Endothelial cell of hepatic sinusoid (primary cell): ENCODE measurements around the gene SPOUT1.
"Not testable (repeated sequence)": the region's sequence is repeated elsewhere in the genome, so short reads cannot be mapped to it uniquely, and the experiment has no call there.

Source experiments
- in situ Hi-C: cut with HindIII; loops from 2 replicates; pipeline ENCODE4 v1.10.0; 2017; ENCODE audit warnings: low sequenced_read_pairs

SPOUT1 gene, protein sequence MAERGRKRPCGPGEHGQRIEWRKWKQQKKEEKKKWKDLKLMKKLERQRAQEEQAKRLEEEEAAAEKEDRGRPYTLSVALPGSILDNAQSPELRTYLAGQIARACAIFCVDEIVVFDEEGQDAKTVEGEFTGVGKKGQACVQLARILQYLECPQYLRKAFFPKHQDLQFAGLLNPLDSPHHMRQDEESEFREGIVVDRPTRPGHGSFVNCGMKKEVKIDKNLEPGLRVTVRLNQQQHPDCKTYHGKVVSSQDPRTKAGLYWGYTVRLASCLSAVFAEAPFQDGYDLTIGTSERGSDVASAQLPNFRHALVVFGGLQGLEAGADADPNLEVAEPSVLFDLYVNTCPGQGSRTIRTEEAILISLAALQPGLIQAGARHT

DNA sequence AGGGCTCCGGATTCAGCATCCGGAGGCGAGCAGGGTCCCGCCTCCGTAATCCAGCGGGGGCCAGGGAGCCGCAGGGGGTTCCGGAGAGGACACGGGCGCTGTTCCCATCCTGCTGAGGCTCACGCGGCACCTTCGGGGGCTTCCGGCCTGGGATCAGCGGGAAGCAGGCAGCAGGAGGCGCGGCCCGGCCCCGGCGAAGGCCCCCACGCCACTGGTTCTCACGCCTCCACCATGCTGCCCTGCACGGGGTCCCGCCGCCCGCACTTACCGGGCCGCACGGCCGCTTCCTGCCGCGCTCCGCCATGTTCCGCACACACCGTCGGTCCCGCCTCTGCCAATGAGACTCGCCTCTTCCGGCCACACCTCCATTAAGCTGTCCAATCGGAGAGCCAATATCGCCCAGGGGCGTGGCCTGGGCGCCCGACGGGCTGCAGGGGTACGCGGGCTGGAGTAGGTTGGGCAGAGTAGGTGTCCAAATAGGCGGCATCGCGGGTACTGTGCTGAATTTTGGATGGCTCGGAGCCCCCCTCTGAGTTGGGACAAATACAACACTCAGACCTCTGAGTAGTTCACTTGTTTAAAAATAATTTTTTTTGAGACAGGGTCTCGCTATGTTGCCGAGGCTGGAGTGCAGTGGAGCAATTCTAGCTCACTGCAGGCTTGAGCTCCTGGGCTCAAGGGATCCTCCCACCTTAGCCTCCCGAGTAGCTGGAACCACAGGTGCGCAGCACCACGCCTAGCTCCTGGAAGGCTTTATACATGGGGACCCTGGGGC lies at the start of gene SPOUT1:
Gene SPOUT1 (minus strand): TSS at position 318 of the 775 bp plus-strand sequence. CDS start 14 bp downstream, at position 304.
- in situ Hi-C loops: no loop called here

DNA sequence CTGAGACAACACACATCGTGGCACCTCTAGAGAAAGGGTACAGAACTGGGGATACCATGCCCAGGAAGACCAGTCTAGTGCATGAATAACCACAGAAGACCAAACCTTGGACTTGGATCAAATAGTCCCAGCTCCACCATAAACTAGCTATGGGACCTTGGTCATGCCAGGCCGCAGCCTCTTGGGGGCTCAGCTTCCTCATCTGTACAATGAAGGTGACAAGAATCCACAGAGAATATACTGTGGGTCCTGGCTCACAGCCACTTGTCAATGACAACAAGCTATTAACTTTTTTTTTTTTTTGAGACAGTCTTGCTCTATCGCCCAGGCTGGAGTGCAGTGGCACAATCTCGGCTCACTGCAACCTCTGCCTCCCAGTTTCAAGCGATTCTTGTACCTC lies 48.3 kb upstream of the SPOUT1 start:
- in situ Hi-C loops: no loop called here

DNA sequence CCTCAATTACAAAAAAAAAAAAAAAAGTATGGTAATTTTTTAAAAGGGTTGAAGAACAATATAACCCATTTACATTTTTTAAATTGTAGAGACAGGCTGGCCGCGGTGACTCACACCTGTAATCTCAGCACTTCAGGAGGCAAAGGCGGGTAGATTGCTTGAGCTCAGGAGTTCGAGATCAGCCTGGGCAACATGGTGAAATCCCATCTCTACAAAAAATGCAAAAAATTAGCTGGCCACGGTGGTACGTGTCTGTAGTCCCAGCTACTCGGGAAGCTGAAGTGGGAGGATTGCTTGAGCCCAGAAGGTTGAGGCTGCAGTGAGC lies 41.3 kb upstream of the SPOUT1 start:
- in situ Hi-C loops: not testable (repeated sequence)

DNA sequence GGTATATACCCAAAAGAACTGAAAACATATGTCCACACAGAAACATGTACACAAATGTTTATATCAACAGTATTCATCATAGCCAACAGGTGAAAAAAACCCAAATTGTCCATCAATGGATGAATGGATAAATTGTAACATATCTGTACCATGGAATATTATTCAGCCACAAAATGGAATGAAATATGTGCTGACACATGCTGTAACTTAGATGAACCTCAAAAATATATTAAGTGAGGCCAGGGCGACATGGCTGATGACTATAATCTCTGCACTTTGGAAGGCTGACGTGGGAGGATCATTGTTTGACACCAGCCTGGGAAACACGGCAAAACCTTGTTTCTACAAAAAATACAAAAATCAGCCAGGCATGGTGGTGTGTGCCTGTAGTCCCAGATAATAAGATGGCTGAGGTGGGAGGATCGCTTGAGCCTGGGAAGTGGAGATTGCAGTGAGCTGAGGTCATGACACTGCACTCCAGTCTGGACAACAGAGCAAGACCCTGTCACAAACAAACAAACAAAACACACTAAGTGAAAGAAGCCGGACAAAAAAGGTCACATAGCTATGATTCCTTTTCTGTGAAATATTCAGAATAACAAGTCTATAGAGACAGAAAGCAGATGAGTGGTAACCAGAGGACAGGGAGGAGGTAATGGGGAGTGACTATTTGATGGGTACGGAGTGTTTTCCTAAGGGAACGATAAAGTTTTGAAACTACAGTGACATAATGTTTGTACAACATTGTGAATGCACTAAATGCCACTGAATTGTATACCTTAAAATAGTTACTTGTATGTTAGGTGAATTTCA lies 40.7 kb upstream of the SPOUT1 start:
- in situ Hi-C loops: no loop called here

DNA sequence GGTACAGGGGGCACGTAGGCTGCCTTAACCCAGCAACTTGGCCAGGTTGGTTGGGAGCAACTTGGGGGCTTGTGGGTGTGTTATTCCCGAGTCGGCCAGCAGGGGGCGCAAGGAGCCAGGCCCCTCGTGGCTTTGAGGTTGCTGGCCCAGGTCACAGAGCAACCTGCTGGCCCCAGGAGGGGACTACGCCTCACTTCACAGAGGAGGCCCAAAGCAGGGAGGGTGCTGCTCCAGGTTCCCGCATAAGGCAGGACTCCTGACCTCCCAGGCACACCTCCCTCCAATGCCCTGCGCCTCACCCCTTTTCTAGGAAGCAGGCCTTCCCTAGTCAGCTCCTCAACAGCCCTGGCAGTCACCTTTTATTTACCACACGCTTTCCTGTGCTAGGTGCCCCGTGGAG lies 34.1 kb upstream of the SPOUT1 start:
- in situ Hi-C loops: loop anchor here (10.0 kb wide), 1 partner anchor 181 kb away; no protein-coding TSS in a partner anchor

DNA sequence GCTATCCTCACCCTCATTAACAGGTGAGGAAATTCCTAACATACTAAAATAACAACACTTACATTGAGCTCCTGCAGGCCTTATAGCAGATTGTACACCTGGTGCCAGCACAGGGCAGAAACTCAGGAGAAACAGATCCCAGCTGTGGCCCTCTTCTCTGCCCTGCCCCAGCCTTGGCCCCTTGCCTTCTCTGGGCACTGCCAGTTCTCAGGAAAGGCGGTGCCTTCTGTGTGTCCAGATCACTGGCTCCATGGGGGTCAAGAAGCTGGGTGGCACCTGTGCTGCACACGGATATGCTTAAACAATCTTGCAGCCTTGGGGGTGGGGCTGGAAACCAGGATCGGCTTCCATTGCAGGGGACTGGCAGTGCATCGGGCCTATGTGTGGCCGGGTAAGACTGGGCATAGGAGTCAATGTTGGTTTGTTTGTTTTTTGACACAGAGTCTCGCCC lies 32.8 kb upstream of the SPOUT1 start:
- in situ Hi-C loops: loop anchor here (10.0 kb wide), 1 partner anchor 182 kb away; no protein-coding TSS in a partner anchor

DNA sequence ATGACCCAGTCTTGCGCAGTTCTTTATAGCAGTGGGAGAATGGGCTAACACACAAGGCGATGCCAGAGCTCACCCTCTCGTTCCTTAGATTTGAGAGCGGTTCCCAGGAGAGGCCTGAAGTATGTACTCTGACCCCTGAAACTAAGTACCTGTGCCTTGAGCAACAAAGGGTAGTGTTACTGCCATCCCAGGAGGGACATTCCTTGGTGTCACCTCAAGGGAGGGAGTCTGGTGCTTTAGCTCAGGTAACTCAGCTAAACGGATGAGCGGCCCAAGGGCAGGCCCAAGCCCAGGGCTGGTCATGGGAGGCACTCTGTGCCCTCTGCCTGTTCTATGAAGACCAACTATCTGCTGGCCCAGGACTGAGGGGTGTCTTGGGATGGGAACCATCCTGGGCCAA lies 31.9 kb upstream of the SPOUT1 start:
- in situ Hi-C loops: loop anchor here (10.0 kb wide), 1 partner anchor 183 kb away; no protein-coding TSS in a partner anchor

DNA sequence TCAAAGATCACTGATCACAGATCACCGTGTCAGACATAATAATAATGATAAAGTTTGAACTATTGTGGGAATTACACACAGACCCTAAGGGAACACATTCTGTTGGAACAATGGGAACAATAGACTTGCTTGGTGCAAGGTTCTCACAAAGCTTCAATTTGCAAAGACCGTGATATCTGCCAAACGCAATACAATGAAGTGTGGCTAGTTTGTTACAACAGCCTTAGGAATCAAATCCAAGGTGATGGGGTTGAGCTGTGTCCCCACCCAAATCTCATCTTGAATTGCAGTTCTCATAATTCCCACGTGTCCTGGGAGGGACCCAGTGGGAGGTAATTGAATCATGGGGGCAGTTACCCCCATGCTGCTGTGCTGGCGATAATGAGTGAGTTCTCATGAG lies 31.3 kb upstream of the SPOUT1 start:
- in situ Hi-C loops: loop anchor here (10.0 kb wide), 1 partner anchor 184 kb away; no protein-coding TSS in a partner anchor

DNA sequence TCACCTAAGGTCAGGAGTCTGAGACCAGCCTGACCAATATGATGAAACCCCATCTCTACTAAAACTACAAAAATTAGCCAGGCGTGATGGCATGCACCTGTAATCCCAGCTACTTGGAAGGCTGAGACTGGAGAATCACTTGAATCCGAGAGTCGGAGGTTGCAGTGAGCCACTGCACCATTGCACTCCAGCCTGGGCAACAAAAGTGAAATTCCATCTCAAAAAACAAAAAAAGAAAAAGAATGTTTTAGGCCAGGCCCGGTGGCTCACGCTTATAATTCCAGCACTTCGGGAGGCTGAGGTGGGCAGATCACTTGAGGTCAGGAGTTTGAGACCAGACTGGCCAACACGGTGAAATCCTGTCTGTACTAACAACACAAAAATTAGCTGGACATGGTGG lies 28.9 kb upstream of the SPOUT1 start:
- in situ Hi-C loops: not testable (repeated sequence)

DNA sequence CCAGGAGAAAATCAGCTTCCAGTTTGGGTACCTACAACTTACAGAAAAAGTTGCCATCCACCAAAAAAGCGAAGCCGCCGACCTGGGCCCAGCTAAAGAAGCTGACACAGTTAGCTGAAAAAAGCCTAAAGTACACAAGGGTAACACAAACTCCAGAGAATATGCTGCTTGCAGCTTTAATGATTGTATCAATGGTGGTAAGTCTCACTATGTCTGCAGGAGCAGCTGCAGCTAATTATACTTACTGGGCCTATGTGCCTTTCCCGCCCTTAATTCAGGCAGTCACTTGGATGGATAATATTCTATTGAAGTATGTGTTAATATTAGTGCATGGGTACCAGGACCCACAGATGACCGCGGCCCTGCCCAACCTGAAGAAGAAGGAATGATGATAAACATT lies 24.9 kb upstream of the SPOUT1 start:
- in situ Hi-C loops: not testable (repeated sequence)

DNA sequence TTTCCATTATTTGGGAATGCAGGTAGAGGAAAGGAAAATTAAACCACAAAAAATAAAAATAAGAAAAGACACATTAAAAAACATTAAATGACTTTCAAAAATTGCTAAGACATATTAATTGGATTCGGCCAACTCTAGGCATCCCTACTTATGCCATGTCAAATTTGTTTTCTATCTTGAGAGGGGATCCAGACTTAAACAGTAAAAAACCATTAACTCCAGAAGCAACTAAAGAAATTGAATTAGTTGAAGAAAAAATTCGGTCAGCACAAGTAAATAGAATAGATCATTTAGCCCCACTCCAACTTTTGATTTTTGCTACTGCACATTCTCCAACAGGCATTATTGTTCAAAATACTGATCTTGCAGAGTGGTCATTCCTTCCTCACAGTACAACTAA lies 23.1 kb upstream of the SPOUT1 start:
- in situ Hi-C loops: not testable (repeated sequence)

DNA sequence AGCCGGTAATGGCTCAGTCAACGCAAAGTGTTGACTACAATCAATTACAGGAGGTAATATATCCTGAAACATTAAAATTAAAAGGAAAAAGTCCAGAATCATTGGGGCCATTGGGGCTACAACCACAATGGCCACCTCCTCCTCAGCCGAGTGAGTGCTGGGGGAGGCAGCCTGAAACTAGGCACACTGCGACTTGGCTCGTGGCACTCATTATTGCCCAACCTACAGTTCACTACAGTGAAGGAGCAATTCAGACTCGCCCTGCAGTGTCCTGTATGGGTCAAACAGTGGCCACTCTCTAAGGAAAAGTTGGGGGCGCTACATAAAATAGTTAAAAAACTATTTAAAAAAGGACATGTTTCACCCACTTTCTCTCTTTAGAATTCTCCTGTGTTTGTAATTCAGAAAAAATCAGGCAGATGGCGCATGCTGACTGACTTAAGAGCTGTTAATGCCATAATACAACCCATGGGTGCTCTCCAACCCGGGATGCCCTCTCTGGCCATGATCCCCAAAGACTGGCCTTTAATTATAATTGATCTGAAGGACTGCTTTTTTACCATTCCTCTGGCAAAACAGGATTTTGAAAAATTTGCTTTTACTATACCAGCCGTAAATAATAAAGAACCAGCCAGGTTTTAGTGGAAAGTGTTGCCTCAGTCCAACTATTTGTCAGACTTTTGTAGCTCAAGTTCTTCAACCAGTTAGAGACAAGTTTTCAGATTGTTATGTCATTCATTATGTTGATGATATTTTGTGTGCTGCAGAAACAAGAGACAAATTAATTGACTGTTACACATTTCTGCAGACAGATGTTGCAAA lies 22.4 kb upstream of the SPOUT1 start:
- in situ Hi-C loops: not testable (repeated sequence)

DNA sequence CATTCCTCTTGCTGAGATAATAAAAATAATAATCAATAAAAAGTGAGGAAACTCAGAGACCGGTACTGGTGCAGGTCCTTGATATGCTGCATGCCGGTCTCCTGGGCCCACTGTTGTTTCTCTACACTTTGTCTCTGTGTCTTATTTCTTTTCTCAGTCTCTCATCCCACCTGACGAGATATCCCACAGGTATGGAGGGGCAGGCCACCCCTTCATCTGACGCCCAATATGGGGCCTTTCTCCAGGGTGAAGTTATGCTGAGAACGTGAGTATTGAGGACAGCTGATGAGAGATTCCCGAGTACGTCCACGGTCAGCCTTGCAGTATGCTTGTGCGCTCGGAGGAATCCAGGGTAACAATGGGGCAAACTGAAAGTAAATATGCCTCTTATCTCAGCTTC lies 21.4 kb upstream of the SPOUT1 start:
- in situ Hi-C loops: not testable (repeated sequence)

DNA sequence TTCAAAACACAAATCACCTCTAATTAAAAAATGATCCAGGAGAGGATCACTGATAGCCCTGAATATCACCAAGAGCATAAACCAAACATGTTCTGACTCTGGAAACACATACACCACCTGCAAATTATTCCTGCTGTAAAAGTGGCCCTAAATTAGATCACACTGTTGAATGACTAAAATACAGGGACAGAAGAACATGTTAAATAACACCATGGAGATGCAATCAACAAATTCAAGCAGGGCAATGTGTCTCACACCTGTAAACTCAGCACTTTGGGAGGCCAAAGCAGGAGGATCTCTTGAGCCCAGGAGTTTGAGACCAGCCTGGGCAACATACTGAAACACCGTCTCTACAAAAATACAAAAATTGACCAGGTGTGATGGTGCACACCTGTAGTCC lies 18.2 kb upstream of the SPOUT1 start:
- in situ Hi-C loops: no loop called here

DNA sequence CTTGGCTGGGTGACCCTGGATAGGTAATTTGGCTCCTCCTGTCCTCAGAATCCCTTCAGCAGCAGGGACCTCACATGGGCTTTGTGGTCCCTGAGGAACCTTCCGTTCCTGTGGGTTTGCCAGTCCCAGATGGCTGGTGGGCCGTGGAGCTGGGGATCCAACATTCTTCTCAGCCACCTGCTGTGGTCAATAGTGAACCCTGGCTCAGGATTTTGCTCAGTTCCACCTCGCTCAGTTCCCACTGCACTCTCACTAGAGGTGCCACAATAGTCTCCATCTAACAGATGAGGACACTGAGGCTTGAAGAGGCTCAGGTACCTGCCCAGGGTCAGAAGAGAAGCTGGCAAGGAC lies 17.1 kb upstream of the SPOUT1 start:
- in situ Hi-C loops: no loop called here

DNA sequence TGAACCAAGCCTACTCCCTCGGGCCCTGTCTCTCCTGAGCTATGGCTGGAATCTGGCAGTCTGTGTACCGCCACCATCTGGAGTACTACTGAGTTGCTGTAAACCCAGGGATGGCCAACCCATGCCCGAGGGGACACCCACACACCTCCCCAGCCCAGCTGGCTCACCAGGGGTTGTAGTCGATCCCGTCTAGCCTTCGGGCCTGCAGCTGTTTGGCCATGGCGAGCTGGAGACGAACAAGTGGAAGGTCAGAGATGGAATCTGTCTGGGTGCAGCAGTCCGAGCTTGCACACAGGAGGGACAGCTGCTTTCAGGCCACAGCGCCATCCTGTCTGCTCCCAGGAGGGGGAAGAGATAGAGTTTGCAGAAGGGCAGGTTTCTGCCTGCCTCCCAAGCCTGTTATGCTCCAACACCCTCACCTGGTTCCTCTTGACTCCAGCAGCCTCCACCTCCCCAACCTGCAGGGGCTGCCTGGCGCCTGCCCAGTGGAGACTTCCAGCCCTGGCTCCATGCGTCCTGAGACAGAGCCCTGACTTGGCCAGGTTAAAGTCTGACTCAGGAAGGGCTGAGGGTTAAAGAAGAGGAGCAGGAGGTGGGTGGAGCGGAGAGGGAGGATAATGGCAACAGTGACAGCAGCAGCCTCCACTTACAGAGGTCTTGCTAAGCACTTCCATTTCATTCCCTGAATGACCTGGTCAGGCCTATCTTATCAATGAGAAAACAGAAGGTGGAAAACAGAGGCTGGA lies 15.8 kb upstream of the SPOUT1 start:
- in situ Hi-C loops: no loop called here

DNA sequence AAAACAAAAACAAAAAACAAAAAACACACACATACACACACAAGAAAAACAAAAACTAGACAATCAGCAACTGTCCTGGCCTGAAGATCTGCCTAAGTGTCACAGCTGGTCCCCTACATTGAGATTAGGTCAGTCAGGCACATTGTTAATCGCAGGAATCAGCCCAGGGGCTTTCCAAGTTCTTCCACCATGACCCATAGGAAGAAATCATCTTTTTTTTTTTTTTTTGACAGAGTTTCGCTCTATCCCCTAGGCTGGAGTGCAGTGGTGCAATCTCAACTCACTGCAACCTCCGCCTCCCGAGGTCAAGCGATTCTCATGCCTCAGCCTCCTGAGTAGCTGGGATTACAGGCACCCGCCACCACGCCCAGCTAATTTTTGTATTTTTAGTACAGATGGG lies 13.6 kb upstream of the SPOUT1 start:
- in situ Hi-C loops: not testable (repeated sequence)

DNA sequence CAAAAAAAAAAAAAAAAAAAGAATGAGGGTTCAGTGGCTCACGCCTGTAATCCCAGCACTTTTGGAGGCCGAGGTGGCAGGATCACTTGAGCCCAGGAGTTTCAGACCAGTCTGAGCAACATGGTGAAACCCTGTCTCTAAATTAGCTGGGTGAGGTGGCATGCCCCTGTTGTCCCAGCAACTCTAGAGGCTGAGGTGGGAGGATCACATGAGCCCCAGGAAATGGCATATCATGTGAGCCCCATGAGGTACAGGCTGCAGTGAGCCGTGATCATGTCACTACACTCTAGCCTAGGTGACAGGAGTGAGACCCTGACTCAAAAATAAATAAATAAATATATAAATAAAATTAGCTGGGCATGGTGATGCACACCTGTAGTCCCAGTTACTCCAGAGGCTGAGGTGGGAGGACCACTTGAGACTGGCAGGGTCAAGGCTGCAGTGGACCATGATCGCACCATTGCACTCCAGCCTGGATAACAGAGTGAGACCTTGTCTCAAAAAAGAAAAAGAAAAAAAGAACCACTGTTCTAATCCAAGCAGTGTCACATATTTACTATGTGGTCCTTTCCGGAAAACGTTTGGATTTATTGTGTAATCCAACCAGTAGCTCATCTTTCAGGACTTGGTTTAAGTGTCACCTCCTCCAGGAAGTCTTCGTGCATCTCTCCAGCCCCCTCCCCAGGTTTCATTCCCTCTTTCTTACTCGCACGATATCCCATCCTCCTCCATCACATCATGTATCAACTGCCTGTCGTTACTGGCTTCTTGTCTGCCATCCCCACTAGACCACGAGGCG lies 12.3 kb upstream of the SPOUT1 start:
- in situ Hi-C loops: no loop called here

DNA sequence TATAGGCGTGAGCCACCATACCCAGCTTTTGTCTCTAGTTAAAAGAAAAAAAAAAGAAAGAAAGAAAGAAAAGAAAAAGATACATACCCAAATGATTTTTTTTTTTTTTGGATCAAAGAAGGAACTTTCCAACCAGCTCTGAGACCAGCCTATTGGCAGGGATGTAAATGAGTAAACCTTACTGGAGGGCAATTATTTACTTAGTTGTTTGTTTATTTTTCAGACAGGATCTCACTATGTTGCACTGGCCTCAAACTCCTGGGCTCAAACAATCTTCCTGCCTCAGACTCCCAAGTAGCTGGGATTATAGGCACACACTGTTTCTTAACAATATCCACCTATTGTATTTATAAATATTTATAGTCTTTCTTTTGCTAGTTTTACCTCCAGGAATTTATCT lies 10.9 kb upstream of the SPOUT1 start:
- in situ Hi-C loops: no loop called here
